K562 (cell line): ENCODE data around the gene EFHD2. TPM values are rescaled to one million over a fixed set of nuclear protein-coding genes. Genes with fewer than 3 reads are reported as not detected.

ENCODE experiments used
- ATAC-seq: fragments of 200-7000 bp; cut with Tn5 transposase; 3 replicates; pipeline ENCODE4 v1.9.1; 2020; ENCODE audit warnings: moderate library complexity
- BruUV-seq: library from RNA; stranded (reverse); fragments of 400-500 nt; replicated peaks from 2 replicates; lab custom pipeline; 2021; lab: Mats Ljungman, UMichigan
- CTCF ChIA-PET: fragments of 300-600 bp; formaldehyde crosslinking; extraction: SDS; loops from one replicate; lab custom pipeline; 2021; ENCODE audit warnings: low intra/inter-chr PET ratio; lab: Yijun Ruan, JAX
- POLR2A ChIA-PET: fragments of 300-600, 350-650 bp; sonication (Branson Sonifier 250); formaldehyde crosslinking; extraction: SDS; loops from one replicate; lab custom pipeline; 2021; ENCODE audit warnings: antibody characterized with exemption, inconsistent platforms; lab: Yijun Ruan, JAX
- DNase-seq, 4 experiments: peaks; one replicate each; pipeline versions ENCODE4 v3.0.0 to v3.0.0-alpha.2; 2011 to 2018; ENCODE audit warnings: low spot score in 3 of 4, mixed read lengths in 3 of 4; ENCODE audit errors: extremely low read depth in 1 of 4
- FAIRE-seq: peaks from 2 replicates; lab custom pipeline; 2011; peaks lifted over from hg19 to GRCh38; lab: Jason Lieb, UNC
- H2AFZ ChIP-seq: 2 replicates; pipeline ENCODE4 v1.6.0; 2011; ENCODE audit warnings: low read depth, low read length, control low read depth, inconsistent platforms
- H3K27ac ChIP-seq: fragments of 200-600 bp; 3 replicates; pipeline ENCODE4 v1.8.0; 2011; ENCODE audit warnings: low read depth, mild to moderate bottlenecking, control low read depth, inconsistent platforms, low read length, moderate library complexity, mixed read lengths; ENCODE audit errors: extremely low read depth
- H3K27me3 ChIP-seq, 2 experiments: fragments of 300-600 bp in 1 of 2; 2 replicates in 1 of 2; 3 replicates in 1 of 2; pipeline versions ENCODE4 v1.6.0 to v1.8.0; 2011; ENCODE audit warnings: inconsistent platforms in 2 of 2, low read length in 2 of 2, mild to moderate bottlenecking in 1 of 2, mixed read lengths in 1 of 2, moderate library complexity in 1 of 2; ENCODE audit not compliant: control insufficient read depth in 2 of 2, insufficient read depth in 2 of 2
- H3K36me3 ChIP-seq: fragments of 300-600 bp; 3 replicates; pipeline ENCODE4 v1.8.0; 2011; ENCODE audit warnings: mild to moderate bottlenecking, low read length, inconsistent platforms; ENCODE audit not compliant: control insufficient read depth, insufficient read depth
- H3K4me1 ChIP-seq, 2 experiments: fragments of 200-600 bp in 1 of 2; replicated peaks in 1 of 2; 2 replicates in 1 of 2; 3 replicates in 1 of 2; pipeline versions ENCODE4 v1.5.1 to v1.8.0; 2011; ENCODE audit warnings: inconsistent platforms in 2 of 2, low read length in 2 of 2, mild to moderate bottlenecking in 1 of 2, mixed read lengths in 1 of 2, moderate library complexity in 1 of 2; ENCODE audit not compliant: control insufficient read depth in 2 of 2, insufficient read depth in 2 of 2
- H3K4me2 ChIP-seq: 2 replicates; pipeline ENCODE4 v1.6.1; 2011; ENCODE audit warnings: low read length, control low read depth, inconsistent platforms, mixed read lengths; ENCODE audit not compliant: insufficient read depth
- H3K4me3 ChIP-seq: fragments of 200-600 bp; sonication (generic), shearing (Covaris generic); 2 replicates; pipeline ENCODE4 v1.5.1; 2016; ENCODE audit warnings: control low read depth, inconsistent platforms
- H3K79me2 ChIP-seq: fragments of 200-600 bp; 3 replicates; pipeline ENCODE4 v1.8.0; 2011; ENCODE audit warnings: low read length, inconsistent platforms; ENCODE audit not compliant: control insufficient read depth, insufficient read depth
- H3K9ac ChIP-seq, 2 experiments: 2 replicates each; pipeline versions ENCODE4 v1.6.0 to v1.6.1; 2011; ENCODE audit warnings: low read depth in 2 of 2, low read length in 2 of 2, control low read depth in 1 of 2, inconsistent platforms in 1 of 2, mild to moderate bottlenecking in 1 of 2, mixed read lengths in 1 of 2; ENCODE audit not compliant: insufficient read depth in 1 of 2
- H3K9me1 ChIP-seq: one replicate; pipeline ENCODE4 v1.6.0; 2011; ENCODE audit warnings: inconsistent platforms, mild to moderate bottlenecking, low read length, moderate library complexity; ENCODE audit not compliant: control insufficient read depth, insufficient read depth
- H3K9me3 ChIP-seq: replicated peaks from 2 replicates; pipeline ENCODE4 v1.5.1; 2011; ENCODE audit warnings: low read depth, low read length, inconsistent platforms; ENCODE audit not compliant: control insufficient read depth, insufficient read depth
- H4K20me1 ChIP-seq: replicated peaks from 2 replicates; pipeline ENCODE4 v1.6.1; 2011; ENCODE audit warnings: low read length, inconsistent platforms, mixed read lengths; ENCODE audit not compliant: control insufficient read depth, insufficient read depth
- CXXC5 ChIP-seq: fragments of 250-450 bp; sonication (Bioruptor Pico); IDR thresholded peaks from 2 replicates; pipeline ENCODE4 v1.8.0; 2022; ENCODE audit warnings: inconsistent platforms, mild to moderate bottlenecking, moderate library complexity
- E2F8 ChIP-seq: fragments of 450-650 bp; IDR thresholded peaks from 2 replicates; pipeline ENCODE4 v1.7.1; 2018; ENCODE audit warnings: mild to moderate bottlenecking, low read depth; ENCODE audit not compliant: partially characterized antibody
- FOSL1 ChIP-seq: fragments of 200-800 bp; sonication (Bioruptor generic); conservative IDR thresholded peaks from 2 replicates; pipeline ENCODE4 v1.6.1; 2016; ENCODE audit warnings: missing genetic modification characterization, missing compliant biosample characterization
- GATA2 ChIP-seq: sonication (generic); formaldehyde crosslinking; IDR thresholded peaks from 2 replicates; pipeline ENCODE4 v1.4.0; 2020; ENCODE audit warnings: mild to moderate bottlenecking, missing genetic modification reagents
- JUN ChIP-seq, 2 experiments: sonication (generic) in 1 of 2; formaldehyde crosslinking in 1 of 2; IDR thresholded peaks; 2 replicates each; pipeline versions ENCODE4 v1.6.1 to v1.8.0; 2012 to 2022; ENCODE audit warnings: borderline replicate concordance in 2 of 2, mild to moderate bottlenecking in 2 of 2, improper control_type of control experiment in 1 of 2, low read depth in 1 of 2, low read length in 1 of 2, missing genetic modification reagents in 1 of 2
- NRF1 ChIP-seq, 2 experiments: fragments of 450-650 bp; IDR thresholded peaks in 1 of 2; conservative IDR thresholded peaks in 1 of 2; 2 replicates each; pipeline ENCODE4 v1.6.1; 2014; ENCODE audit warnings: mild to moderate bottlenecking in 2 of 2
- SP2 ChIP-seq: IDR thresholded peaks from 2 replicates; pipeline ENCODE4 v1.6.1; 2011; ENCODE audit warnings: mild to moderate bottlenecking, low read depth, low read length, moderate library complexity; ENCODE audit not compliant: poor library complexity, severe bottlenecking; ENCODE audit errors: extremely low read depth
- VEZF1 ChIP-seq: fragments of 200-800 bp; sonication (Bioruptor generic); IDR thresholded peaks from 2 replicates; pipeline ENCODE4 v1.6.1; 2017; ENCODE audit warnings: missing genetic modification characterization, missing compliant biosample characterization
- ZNF133 ChIP-seq: fragments of 250-450 bp; sonication (Bioruptor Pico); IDR thresholded peaks from 2 replicates; pipeline ENCODE4 v1.4.0; 2020; ENCODE audit warnings: mild to moderate bottlenecking
- WGBS: fragments of 100-300 bp; shearing (Covaris generic); methylation state at CpG from one replicate; pipeline ENCODE4 v1.1.6; 2016; ENCODE audit warnings: low coverage, mixed read lengths; ENCODE audit not compliant: insufficient coverage; ENCODE audit errors: missing lambda C conversion rate; 5-methylcytosine and 5-hydroxymethylcytosine counted together
- in situ Hi-C: fragments of 300-500 bp; cut with MboI; formaldehyde crosslinking; loops from 4 replicates; pipeline ENCODE4 v1.15.0; 2018; ENCODE audit warnings: inconsistent platforms, mixed read lengths
- intact Hi-C: fragments of 100-400 bp; cut with micrococcal nuclease; formaldehyde crosslinking; loops from 2 replicates; pipeline ENCODE4 v1.14.2; 2022
- polyA plus RNA-seq, 8 experiments: library from polyadenylated mRNA; depleted of rRNA in 4 of 8; stranded (reverse) in 5 of 8; unstranded in 3 of 8; fragments of >200 nt; fragmentation: Nextera tagmentation in 2 of 8; fragmentation: Illumina TruSeq in 1 of 8; extraction: Ambion mirVana in 2 of 8; extraction: Trizol in 1 of 8; gene quantifications; 2 replicates each; pipeline versions ENCODE4 v1.2.1 to v1.2.3, GENCODE V29; 2011 to 2014; ENCODE audit warnings: inconsistent platforms in 1 of 8, missing spikeins in 1 of 8
- total RNA-seq, 7 experiments: library from RNA; depleted of rRNA in 6 of 7; stranded (reverse); fragments of >200 nt in 6 of 7; fragmentation: Illumina TruSeq in 2 of 7; extraction: Trizol in 2 of 7; gene quantifications; 2 replicates each; pipeline versions ENCODE4 v1.2.1 to v1.2.3, GENCODE V29; 2011 to 2021; ENCODE audit warnings: low replicate concordance in 1 of 7

The EFHD2 gene
- total and polyA plus RNA-seq, 9 of the 15 experiments (the other 6 are each of a cell fraction or from before 2014, with no cell fraction given) = 1.7 to 73.5 (median 25.2) TPM

GRCh38 chr1:15412175-15412800, 2.6 kb downstream of the EFHD2 start:
- Histone ChIP-seq H2AFZ (no peak overlapping the region), H3K9ac (peak overlapping the region in 1 of 2 experiments; percentile 57; a peak in 1 of 4 replicates), H3K36me3 (peaks cover 31% of the 10 kb centered on the region), H3K9me3 (no peaks in the 10 kb centered on the region), H3K79me2 (peaks cover 29% of the 10 kb centered on the region), H3K27ac (no peak overlapping the region), H3K9me1 (no peaks in the 10 kb centered on the region), H3K4me1 (peaks cover 40 to 64% of the 10 kb centered on the region in 2 experiments), H3K4me3 (no peak overlapping the region), H4K20me1 (peaks cover 22% of the 10 kb centered on the region), H3K4me2 (no peak overlapping the region), H3K27me3 (no peaks in the 10 kb centered on the region)
- ChIA-PET POLR2A (interaction anchor here (0.7 to 1.1 kb wide), 4 partner anchors 14 to 237 kb away, joined by 3 to 4 read pairs (median 3); no protein-coding TSS in a partner anchor), CTCF (no interaction called here)
- FAIRE-seq (no peak), DNase-seq (peak in 1 of 4 experiments; percentile 55), ATAC-seq (no peak)
- BruUV-seq = no TSS peak
- 60% methylated on average over 16 of the region's 16 CpGs for WGBS
- in situ Hi-C loops = no loop called here
- intact Hi-C loops = no loop called here
- TF ChIP-seq SP2 (no peak), ZNF133 (CRISPR knock-in tag) (no peak), CXXC5 (peak; percentile 38; the same call in 1 of the 2 replicates), NRF1 (conservative IDR thresholded peaks at IDR 0.05 in 1 of 2, IDR thresholded peaks at IDR 0.05 in 1 of 2) (no peak), FOSL1 (tag) (peak; percentile 72; the same call in 1 of the 2 replicates), GATA2 (CRISPR knock-in tag) (peak; percentile 76), VEZF1 (CRISPR knock-in tag) (peak; percentile 21; the same call in 1 of the 2 replicates), E2F8 (no peak), JUN (IDR thresholded peaks at IDR 0.05; ENCODE audit: borderline replicate concordance, low read depth, low read length) (0 out of 2 replicates have a peak, but pooled peaks have one; percentile 9), JUN (CRISPR knock-in tag; IDR thresholded peaks at IDR 0.05; ENCODE audit: borderline replicate concordance) (no peak)
